ENCODE results near the gene NPHP4. TPM values are rescaled to one million over a fixed set of nuclear protein-coding genes. Genes with fewer than 3 reads are reported as not detected.

The NPHP4 gene
- total RNA-seq, 1 donor from 2014 or later, result 12.8 TPM

- no peak overlapping the region for H3K27ac Mint-ChIP-seq (ENCODE audit: unreplicated experiment)
- no peaks in the 10 kb centered on the region for H3K9me3 Mint-ChIP-seq (ENCODE audit: unreplicated experiment)
- H3K4me3 Mint-ChIP-seq (ENCODE audit: unreplicated experiment), result no peak overlapping the region
- H3K27me3 Mint-ChIP-seq (ENCODE audit: unreplicated experiment), result no peaks in the 10 kb centered on the region
- H3K36me3 Mint-ChIP-seq (ENCODE audit: unreplicated experiment), result no peaks in the 10 kb centered on the region
- no peaks in the 10 kb centered on the region for H3K4me1 Mint-ChIP-seq (ENCODE audit: unreplicated experiment)
- DNase-seq (ENCODE audit: extremely low spot score, unreplicated experiment), result no peak
- no peak for TF ChIP-seq CTCF (IDR thresholded peaks at IDR 0.05)
Measured at GRCh38 chr1:6011161-6011945, 19.1 kb upstream of the NPHP4 start.

GRCh38 chr1:6010554-6010953 is 18.3 kb upstream of the NPHP4 start:
- Mint-ChIP-seq H3K27me3 (ENCODE audit: unreplicated experiment) (no peaks in the 10 kb centered on the region), H3K9me3 (ENCODE audit: unreplicated experiment) (no peaks in the 10 kb centered on the region), H3K4me1 (ENCODE audit: unreplicated experiment) (no peaks in the 10 kb centered on the region), H3K27ac (ENCODE audit: unreplicated experiment) (no peak overlapping the region), H3K36me3 (ENCODE audit: unreplicated experiment) (no peaks in the 10 kb centered on the region), H3K4me3 (ENCODE audit: unreplicated experiment) (no peak overlapping the region)
- DNase-seq (ENCODE audit: extremely low spot score, unreplicated experiment), result no peak
- TF ChIP-seq CTCF (IDR thresholded peaks at IDR 0.05), result no peak

- Mint-ChIP-seq H3K27ac (ENCODE audit: unreplicated experiment) (no peak overlapping the region), H3K27me3 (ENCODE audit: unreplicated experiment) (no peaks in the 10 kb centered on the region), H3K4me1 (ENCODE audit: unreplicated experiment) (no peaks in the 10 kb centered on the region), H3K36me3 (ENCODE audit: unreplicated experiment) (no peaks in the 10 kb centered on the region), H3K9me3 (ENCODE audit: unreplicated experiment) (no peaks in the 10 kb centered on the region), H3K4me3 (ENCODE audit: unreplicated experiment) (no peak overlapping the region)
- DNase-seq (ENCODE audit: extremely low spot score, unreplicated experiment), result no peak
- TF ChIP-seq CTCF (IDR thresholded peaks at IDR 0.05), result no peak
Measured at GRCh38 chr1:6009120-6010040, 17.2 kb upstream of the NPHP4 start.

- Mint-ChIP-seq H3K27me3 (ENCODE audit: unreplicated experiment) (no peaks in the 10 kb centered on the region), H3K36me3 (ENCODE audit: unreplicated experiment) (no peaks in the 10 kb centered on the region), H3K4me1 (ENCODE audit: unreplicated experiment) (peaks cover 2% of the 10 kb centered on the region), H3K4me3 (ENCODE audit: unreplicated experiment) (no peak overlapping the region), H3K27ac (ENCODE audit: unreplicated experiment) (no peak overlapping the region), H3K9me3 (ENCODE audit: unreplicated experiment) (no peaks in the 10 kb centered on the region)
- no peak for TF ChIP-seq CTCF (IDR thresholded peaks at IDR 0.05)
- no peak for DNase-seq (ENCODE audit: extremely low spot score, unreplicated experiment)
Measured at GRCh38 chr1:6008696-6009095, 16.5 kb upstream of the NPHP4 start.

GRCh38 chr1:6008084-6008415 is 15.8 kb upstream of the NPHP4 start:
- no peak for DNase-seq (ENCODE audit: extremely low spot score, unreplicated experiment)
- Mint-ChIP-seq H3K9me3 (ENCODE audit: unreplicated experiment) (no peaks in the 10 kb centered on the region), H3K4me1 (ENCODE audit: unreplicated experiment) (peaks cover 3% of the 10 kb centered on the region), H3K27ac (ENCODE audit: unreplicated experiment) (no peak overlapping the region), H3K4me3 (ENCODE audit: unreplicated experiment) (no peak overlapping the region), H3K27me3 (ENCODE audit: unreplicated experiment) (no peaks in the 10 kb centered on the region), H3K36me3 (ENCODE audit: unreplicated experiment) (no peaks in the 10 kb centered on the region)
- no peak for TF ChIP-seq CTCF (IDR thresholded peaks at IDR 0.05)
